Measurements from ENCODE around the gene PLIN3. TPM values are rescaled to one million over a fixed set of nuclear protein-coding genes. Genes with fewer than 3 reads are reported as not detected.
"Not testable (repeated sequence)": the region's sequence is repeated elsewhere in the genome, so short reads cannot be mapped to it uniquely, and the experiment has no call there.

Gene PLIN3
- total and polyA plus RNA-seq, 2 experiments from 2014 or later: 97.8 to 118 TPM

- H2AFZ ChIP-seq: no peak overlapping the region
- H3K9me2 ChIP-seq (replicated peaks; ENCODE audit: insufficient read depth): no peaks in the 10 kb centered on the region
- 91% methylated on average over 37 of the region's 42 CpGs for WGBS (ENCODE audit: low lambda C conversion rate, missing lambda C conversion rate)
- TF ChIP-seq CTCF (IDR thresholded peaks at IDR 0.05; ENCODE audit: poor library complexity) (peak; percentile 69), EZH2 (IDR thresholded peaks at IDR 0.05; ENCODE audit: borderline replicate concordance) (no peak), EZH2phosphoT487 (IDR thresholded peaks at IDR 0.05; ENCODE audit: low read depth, severe bottlenecking, unreplicated experiment) (no peak)
- H3K27ac ChIP-seq: no peak overlapping the region
- no peaks in the 10 kb centered on the region for H4K20me1 ChIP-seq (ENCODE audit: insufficient read depth, poor library complexity, severe bottlenecking)
- DNase-seq (ENCODE audit: low spot score): peak; percentile 68
- no peak overlapping the region for H3K4me2 ChIP-seq
- no peaks in the 10 kb centered on the region for H3K4me1 ChIP-seq (ENCODE audit: insufficient read depth)
- H3K79me2 ChIP-seq: no peaks in the 10 kb centered on the region
- no peaks in the 10 kb centered on the region for H3K9me3 ChIP-seq (ENCODE audit: low read depth)
- H3K36me3 ChIP-seq (replicated peaks; ENCODE audit: insufficient read depth, low read depth): no peaks in the 10 kb centered on the region
- no peak overlapping the region for H3K4me3 ChIP-seq
- H3K27me3 ChIP-seq: no peaks in the 10 kb centered on the region
These were observed 15.7 kb downstream of the PLIN3 start for GRCh38 chr19:4851551-4852290.

GRCh38 chr19:4849019-4849418, 18.4 kb downstream of the PLIN3 start:
- Histone ChIP-seq H4K20me1 (ENCODE audit: insufficient read depth, poor library complexity, severe bottlenecking) (no peaks in the 10 kb centered on the region), H3K4me3 (no peak overlapping the region), H3K9me2 (replicated peaks; ENCODE audit: insufficient read depth) (no peaks in the 10 kb centered on the region), H3K27me3 (no peaks in the 10 kb centered on the region), H3K27ac (no peak overlapping the region), H3K9me3 (ENCODE audit: low read depth) (no peaks in the 10 kb centered on the region), H2AFZ (no peak overlapping the region), H3K4me1 (ENCODE audit: insufficient read depth) (no peaks in the 10 kb centered on the region), H3K36me3 (replicated peaks; ENCODE audit: insufficient read depth, low read depth) (no peaks in the 10 kb centered on the region), H3K79me2 (no peaks in the 10 kb centered on the region), H3K4me2 (no peak overlapping the region)
- DNase-seq (ENCODE audit: low spot score): no peak
- WGBS (ENCODE audit: low lambda C conversion rate, missing lambda C conversion rate): 95% methylated on average over 7 of the region's 7 CpGs
- no peak for TF ChIP-seq EZH2 (IDR thresholded peaks at IDR 0.05; ENCODE audit: borderline replicate concordance)
- no peak for TF ChIP-seq CTCF (IDR thresholded peaks at IDR 0.05; ENCODE audit: poor library complexity)
- no peak for TF ChIP-seq EZH2phosphoT487 (IDR thresholded peaks at IDR 0.05; ENCODE audit: low read depth, severe bottlenecking, unreplicated experiment)

GRCh38 chr19:4847190-4847973, 20.1 kb downstream of the PLIN3 start:
- Histone ChIP-seq H3K4me1 (ENCODE audit: insufficient read depth) (no peaks in the 10 kb centered on the region), H3K4me2 (no peak overlapping the region), H4K20me1 (ENCODE audit: insufficient read depth, poor library complexity, severe bottlenecking) (no peaks in the 10 kb centered on the region), H2AFZ (no peak overlapping the region), H3K27ac (no peak overlapping the region), H3K36me3 (replicated peaks; ENCODE audit: insufficient read depth, low read depth) (no peaks in the 10 kb centered on the region), H3K9me2 (replicated peaks; ENCODE audit: insufficient read depth) (no peaks in the 10 kb centered on the region), H3K4me3 (no peak overlapping the region), H3K9me3 (ENCODE audit: low read depth) (no peaks in the 10 kb centered on the region), H3K27me3 (no peaks in the 10 kb centered on the region), H3K79me2 (no peaks in the 10 kb centered on the region)
- DNase-seq (ENCODE audit: low spot score): no peak
- no peak for TF ChIP-seq EZH2phosphoT487 (IDR thresholded peaks at IDR 0.05; ENCODE audit: low read depth, severe bottlenecking, unreplicated experiment)
- no peak for TF ChIP-seq CTCF (IDR thresholded peaks at IDR 0.05; ENCODE audit: poor library complexity)
- TF ChIP-seq EZH2 (IDR thresholded peaks at IDR 0.05; ENCODE audit: borderline replicate concordance): no peak
- WGBS (ENCODE audit: low lambda C conversion rate, missing lambda C conversion rate): 98% methylated on average over 23 of the region's 23 CpGs

GRCh38 chr19:4845975-4846374, 21.5 kb downstream of the PLIN3 start:
- H2AFZ ChIP-seq; DNase-seq (ENCODE audit: low spot score); H3K27me3 ChIP-seq; H4K20me1 ChIP-seq (ENCODE audit: insufficient read depth, poor library complexity, severe bottlenecking); H3K27ac ChIP-seq; H3K4me1 ChIP-seq (ENCODE audit: insufficient read depth); H3K4me3 ChIP-seq; H3K36me3 ChIP-seq (replicated peaks; ENCODE audit: insufficient read depth, low read depth); H3K9me3 ChIP-seq (ENCODE audit: low read depth); H3K79me2 ChIP-seq; H3K9me2 ChIP-seq (replicated peaks; ENCODE audit: insufficient read depth); H3K4me2 ChIP-seq: not testable (repeated sequence)
- WGBS (ENCODE audit: low lambda C conversion rate, missing lambda C conversion rate): 86% methylated on average over 9 of the region's 9 CpGs

Measured in hepatocyte (in vitro differentiated cells).